Ascending aorta (tissue), 2 donors: ENCODE results near the gene SYTL5. TPM values are rescaled to one million over a fixed set of nuclear protein-coding genes. Genes with fewer than 3 reads are reported as not detected.

Experiments used
- DNase-seq, 2 donors: peaks; one replicate each; pipeline ENCODE4 v3.0.0-alpha.2; 2019; ENCODE audit warnings: low spot score in 2 of 2
- H3K27ac ChIP-seq, 2 donors: fragments of 200-600 bp; sonication (generic); one replicate each; pipeline ENCODE4 v1.5.1; 2016 to 2017; ENCODE audit warnings: mild to moderate bottlenecking in 1 of 2
- H3K27me3 ChIP-seq: fragments of 200-600 bp; sonication (generic); one replicate; pipeline ENCODE4 v1.5.1; 2017
- H3K36me3 ChIP-seq, 2 donors: fragments of 200-600 bp; sonication (generic); one replicate each; pipeline ENCODE4 v1.5.1; 2016
- H3K4me1 ChIP-seq, 2 donors: fragments of 200-600 bp; sonication (generic); one replicate each; pipeline ENCODE4 v1.5.1; 2016 to 2017; ENCODE audit warnings: mild to moderate bottlenecking in 1 of 2
- H3K4me3 ChIP-seq, 2 donors: fragments of 200-600 bp; sonication (generic); one replicate each; pipeline ENCODE4 v1.5.1; 2016 to 2017; ENCODE audit warnings: mild to moderate bottlenecking in 1 of 2
- H3K9me3 ChIP-seq, 2 donors: fragments of 200-600 bp; sonication (generic); one replicate each; pipeline ENCODE4 v1.5.1; 2016
- CTCF ChIP-seq, 3 experiments: fragments of 200-600 bp in 2 of 3; fragments of 450-650 bp in 1 of 3; sonication (generic) in 2 of 3; IDR thresholded peaks; one replicate each; pipeline ENCODE4 v1.5.1; 2016 to 2019; ENCODE audit warnings: antibody characterized with exemption in 3 of 3, mild to moderate bottlenecking in 1 of 3, moderate library complexity in 1 of 3
- intact Hi-C: fragments of 100-400 bp; cut with DNase I; formaldehyde crosslinking; loops from one replicate; pipeline ENCODE4 v1.15.1; 2023
- total RNA-seq: library from RNA; depleted of rRNA; stranded (reverse); fragments of >200 nt; gene quantifications from one replicate; pipeline ENCODE4 v1.1.0, GENCODE V29; 2016

The SYTL5 gene
- total RNA-seq, 1 donor from 2014 or later, result not detected

- no peaks in the 10 kb centered on the region for H3K36me3 ChIP-seq
- no peaks in the 10 kb centered on the region for H3K27me3 ChIP-seq
- H3K27ac ChIP-seq, result no peak overlapping the region
- no peak overlapping the region for H3K4me3 ChIP-seq
- DNase-seq, result no peak
- no peaks in the 10 kb centered on the region for H3K4me1 ChIP-seq
- no peaks in the 10 kb centered on the region for H3K9me3 ChIP-seq
- no peak for TF ChIP-seq CTCF (IDR thresholded peaks at IDR 0.05)
- intact Hi-C loops, result no loop called here
Observed at GRCh38 chrX:38048886-38049285, 42.5 kb downstream of the SYTL5 start.

DNA sequence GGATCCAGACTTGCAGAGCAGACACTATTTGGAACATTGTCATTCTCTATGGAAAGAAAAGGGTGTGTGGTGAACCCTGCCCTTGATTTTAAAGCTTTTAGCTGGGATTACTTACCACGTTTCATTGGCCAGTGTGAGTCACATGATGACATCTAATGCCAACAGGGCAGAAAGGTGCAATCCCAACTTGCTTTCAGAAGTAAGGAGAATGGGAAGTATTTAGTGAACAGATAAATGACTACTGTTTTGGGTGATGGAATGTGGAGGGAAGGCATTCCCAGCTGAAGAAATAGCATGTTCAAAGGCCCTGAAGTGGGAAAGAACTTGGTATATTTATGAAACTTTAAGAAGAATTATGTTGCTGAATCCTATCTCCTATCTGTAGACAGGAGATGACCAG, 44.5 kb downstream of the SYTL5 start:
- no peak for TF ChIP-seq CTCF (IDR thresholded peaks at IDR 0.05)
- Histone ChIP-seq H3K36me3 (no peaks in the 10 kb centered on the region), H3K9me3 (no peaks in the 10 kb centered on the region), H3K27ac (no peak overlapping the region), H3K4me1 (no peaks in the 10 kb centered on the region), H3K27me3 (no peaks in the 10 kb centered on the region), H3K4me3 (no peak overlapping the region)
- intact Hi-C loops, result no loop called here
- no peak for DNase-seq

DNA sequence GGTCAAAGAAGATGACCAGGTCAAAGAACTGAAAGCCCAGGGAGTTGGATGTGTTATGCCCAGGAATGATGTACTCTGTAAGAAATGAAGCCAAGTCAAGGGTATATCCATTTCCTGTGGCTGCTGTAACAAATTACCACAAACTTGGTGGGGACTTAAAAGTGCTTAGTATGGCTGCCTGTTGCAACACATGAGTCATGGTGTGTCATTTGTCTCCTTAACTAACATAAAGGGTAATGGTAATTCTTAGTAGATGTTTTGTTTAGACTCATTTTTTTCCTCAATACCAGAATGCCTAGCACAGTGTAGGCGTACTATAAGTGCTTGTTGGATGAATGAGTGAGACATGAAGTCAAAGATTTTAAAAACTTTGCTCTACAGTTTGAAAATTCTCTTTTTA, 45.7 kb downstream of the SYTL5 start:
- no peak for DNase-seq
- intact Hi-C loops, result no loop called here
- no peaks in the 10 kb centered on the region for H3K4me1 ChIP-seq
- TF ChIP-seq CTCF (IDR thresholded peaks at IDR 0.05), result no peak
- no peaks in the 10 kb centered on the region for H3K9me3 ChIP-seq
- no peaks in the 10 kb centered on the region for H3K36me3 ChIP-seq
- no peak overlapping the region for H3K27ac ChIP-seq
- no peaks in the 10 kb centered on the region for H3K27me3 ChIP-seq
- H3K4me3 ChIP-seq, result no peak overlapping the region

DNA sequence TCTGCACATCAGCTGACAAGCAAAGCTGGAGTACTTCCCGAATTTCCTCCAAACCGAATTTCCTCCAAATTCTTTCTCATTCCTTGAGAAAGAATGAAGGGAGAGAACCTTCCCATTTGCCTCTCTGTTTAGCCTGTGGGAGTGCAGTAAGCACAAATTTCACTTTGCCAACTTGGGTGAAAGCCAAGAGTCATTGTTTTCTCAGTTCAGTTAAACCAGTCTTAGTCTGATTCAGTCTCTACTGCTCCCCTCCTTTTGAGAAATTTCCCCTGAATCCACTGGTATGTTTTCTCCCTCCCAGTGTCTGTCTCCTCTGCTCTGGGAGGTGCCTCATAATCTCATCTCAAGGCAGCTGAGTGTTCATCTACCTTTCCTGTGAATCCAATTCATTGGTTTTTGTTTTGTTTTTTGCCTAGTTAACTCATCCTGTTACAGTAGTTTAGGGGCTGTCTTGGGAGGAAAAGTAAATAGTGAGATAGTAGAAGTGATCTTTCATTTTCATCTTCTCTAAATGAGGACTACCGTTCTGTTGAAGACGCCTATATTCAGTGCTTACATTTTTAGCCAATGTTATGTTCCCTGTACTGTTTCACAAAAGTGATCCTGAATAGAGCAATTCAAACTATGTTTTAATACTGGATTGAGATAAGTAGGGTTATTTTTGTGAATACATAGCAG, 49.0 kb downstream of the SYTL5 start:
- no peak for DNase-seq

DNA sequence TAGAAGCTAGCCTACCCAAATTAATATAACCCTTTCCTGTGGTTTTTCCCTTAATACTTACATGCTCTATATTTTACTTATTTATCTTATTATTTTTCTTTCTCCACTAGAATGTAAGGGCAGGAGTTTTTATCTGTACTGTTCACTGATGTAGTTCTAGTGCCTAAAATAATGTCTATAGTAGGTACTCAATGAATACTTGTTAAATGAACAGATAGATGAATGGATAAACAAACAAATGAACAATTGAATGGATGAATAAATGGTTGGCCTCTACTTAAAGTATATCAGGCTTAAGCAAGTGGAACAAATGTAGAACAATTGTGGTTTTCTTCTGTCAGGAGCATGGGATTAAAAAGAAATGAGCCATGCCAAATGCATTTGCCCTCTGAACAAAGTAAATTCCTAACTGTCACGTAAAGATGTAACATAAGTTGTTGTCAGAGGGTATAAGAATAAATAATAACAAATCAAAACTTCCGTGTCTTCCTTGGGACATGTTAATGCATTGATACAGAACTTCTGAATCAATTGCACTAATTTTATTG, 54.1 kb downstream of the SYTL5 start:
- Histone ChIP-seq H3K27me3 (no peaks in the 10 kb centered on the region), H3K4me1 (no peaks in the 10 kb centered on the region), H3K36me3 (no peaks in the 10 kb centered on the region), H3K4me3 (no peak overlapping the region), H3K27ac (no peak overlapping the region), H3K9me3 (no peaks in the 10 kb centered on the region)
- DNase-seq, result no peak
- TF ChIP-seq CTCF (IDR thresholded peaks at IDR 0.05), result no peak
- intact Hi-C loops, result no loop called here

More for the DNA sequence above, 49.0 kb downstream of the SYTL5 start:
- Histone ChIP-seq H3K36me3 (no peaks in the 10 kb centered on the region), H3K4me3 (no peak overlapping the region), H3K27me3 (no peaks in the 10 kb centered on the region), H3K27ac (no peak overlapping the region), H3K9me3 (no peaks in the 10 kb centered on the region), H3K4me1 (no peaks in the 10 kb centered on the region)
- no peak for TF ChIP-seq CTCF (IDR thresholded peaks at IDR 0.05)
- intact Hi-C loops, result no loop called here
